ENCODE measurements around the gene HTRA3.

Gene HTRA3

DNA sequence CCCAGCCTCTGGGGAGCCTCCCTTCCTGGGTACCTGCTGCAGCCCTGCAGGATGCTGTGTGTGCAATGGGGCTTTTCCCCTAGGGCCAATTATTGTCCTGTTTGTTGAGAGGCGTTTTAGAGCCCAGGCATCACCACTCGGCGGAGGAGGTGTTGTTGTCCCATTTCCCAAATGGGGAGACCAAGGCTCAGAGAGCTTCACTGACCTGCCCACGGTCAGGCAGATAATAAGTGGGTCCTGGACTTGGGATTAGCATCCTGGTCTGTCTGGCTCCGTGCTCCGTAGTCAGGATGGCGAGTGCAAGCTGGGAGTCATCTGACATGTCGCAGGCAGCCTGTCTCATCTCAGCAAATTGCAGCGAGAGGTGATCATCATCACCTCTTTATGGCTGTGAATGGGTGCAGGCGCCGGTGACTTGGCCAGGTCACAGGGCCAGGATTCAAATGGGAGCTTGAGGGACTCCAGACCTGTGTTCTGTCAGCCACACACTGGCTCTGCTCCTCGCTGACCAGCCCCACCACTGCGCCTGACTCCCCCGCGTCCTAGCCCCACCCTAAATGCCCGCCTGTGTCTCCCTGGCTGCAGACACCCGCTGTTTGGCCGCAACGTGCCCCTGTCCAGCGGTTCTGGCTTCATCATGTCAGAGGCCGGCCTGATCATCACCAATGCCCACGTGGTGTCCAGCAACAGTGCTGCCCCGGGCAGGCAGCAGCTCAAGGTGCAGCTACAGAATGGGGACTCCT lies 16.6 kb downstream of the HTRA3 start:
- H3K36me3 ChIP-seq (ENCODE audit: control insufficient read depth in 2 of 2, insufficient read depth in 1 of 2, low read length in 2 of 2), result no peaks in the 10 kb centered on the region
- no peak overlapping the region for H3K4me3 ChIP-seq (ENCODE audit: low read depth, low read length)
- TF ChIP-seq ZNF707 (tag by site-specific recombination; IDR thresholded peaks at IDR 0.05) (no peak), BCL11A (tag by site-specific recombination; IDR thresholded peaks at IDR 0.05; ENCODE audit: low read depth) (no peak), PRDM1 (tag by site-specific recombination; IDR thresholded peaks at IDR 0.05) (no peak), ZNF426 (tag by site-specific recombination; IDR thresholded peaks at IDR 0.05) (no peak), ZNF280D (tag by site-specific recombination; IDR thresholded peaks at IDR 0.05) (no peak), REPIN1 (tag by site-specific recombination; IDR thresholded peaks at IDR 0.05; ENCODE audit: low read depth) (no peak), ZNF792 (tag by site-specific recombination; IDR thresholded peaks at IDR 0.05) (no peak), ZFP37 (tag by site-specific recombination; IDR thresholded peaks at IDR 0.05) (no peak), ZIC2 (tag by site-specific recombination; IDR thresholded peaks at IDR 0.05) (no peak), ZNF513 (tag by site-specific recombination; IDR thresholded peaks at IDR 0.05) (no peak), ZNF341 (tag by site-specific recombination; IDR thresholded peaks at IDR 0.05; ENCODE audit: low read depth) (no peak), ZSCAN30 (tag by site-specific recombination; IDR thresholded peaks at IDR 0.05) (no peak), KLF8 (tag by site-specific recombination; IDR thresholded peaks at IDR 0.05) (no peak), BCL11B (tag by site-specific recombination; IDR thresholded peaks at IDR 0.05; ENCODE audit: low read depth) (no peak), IKZF3 (tag by site-specific recombination; IDR thresholded peaks at IDR 0.05) (no peak)
- TF ChIP-seq, protein P1, sequence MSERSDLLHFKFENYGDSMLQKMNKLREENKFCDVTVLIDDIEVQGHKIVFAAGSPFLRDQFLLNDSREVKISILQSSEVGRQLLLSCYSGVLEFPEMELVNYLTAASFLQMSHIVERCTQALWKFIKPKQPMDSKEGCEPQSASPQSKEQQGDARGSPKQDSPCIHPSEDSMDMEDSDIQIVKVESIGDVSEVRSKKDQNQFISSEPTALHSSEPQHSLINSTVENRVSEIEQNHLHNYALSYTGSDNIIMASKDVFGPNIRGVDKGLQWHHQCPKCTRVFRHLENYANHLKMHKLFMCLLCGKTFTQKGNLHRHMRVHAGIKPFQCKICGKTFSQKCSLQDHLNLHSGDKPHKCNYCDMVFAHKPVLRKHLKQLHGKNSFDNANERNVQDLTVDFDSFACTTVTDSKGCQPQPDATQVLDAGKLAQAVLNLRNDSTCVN (tag by site-specific recombination; optimal IDR thresholded peaks at IDR 0.05), result no peak
- no peaks in the 10 kb centered on the region for H3K9me3 ChIP-seq (ENCODE audit: control insufficient read depth, insufficient read depth, low read depth, low read length)
- CTCF ChIA-PET, result no interaction called here
- no peaks in the 10 kb centered on the region for H3K4me1 ChIP-seq (ENCODE audit: control insufficient read depth, insufficient read depth, low read length)
- POLR2A ChIA-PET, result no interaction called here
- H3K27ac ChIP-seq (ENCODE audit: extremely low read depth, low read depth, low read length), result no peak overlapping the region

GRCh38 chr4:8286719-8287342 lies 17.3 kb downstream of the HTRA3 start:
- Histone ChIP-seq H3K27ac (ENCODE audit: extremely low read depth, low read depth, low read length) (no peak overlapping the region), H3K9me3 (ENCODE audit: control insufficient read depth, insufficient read depth, low read depth, low read length) (no peaks in the 10 kb centered on the region), H3K4me1 (ENCODE audit: control insufficient read depth, insufficient read depth, low read length) (no peaks in the 10 kb centered on the region), H3K36me3 (ENCODE audit: control insufficient read depth in 2 of 2, insufficient read depth in 1 of 2, low read length in 2 of 2) (no peaks in the 10 kb centered on the region), H3K4me3 (ENCODE audit: low read depth, low read length) (no peak overlapping the region)
- CTCF ChIA-PET, result no interaction called here
- POLR2A ChIA-PET, result no interaction called here
- TF ChIP-seq ZNF114 (tag by site-specific recombination; IDR thresholded peaks at IDR 0.05) (no peak), ZNF521 (tag by site-specific recombination; IDR thresholded peaks at IDR 0.05) (no peak), ZNF777 (tag by site-specific recombination; IDR thresholded peaks at IDR 0.05; ENCODE audit: borderline replicate concordance) (no peak), ZNF354C (tag by site-specific recombination; IDR thresholded peaks at IDR 0.05; ENCODE audit: borderline replicate concordance, low read depth) (no peak), ZNF558 (tag by site-specific recombination; IDR thresholded peaks at IDR 0.05) (no peak), ZNF184 (tag by site-specific recombination; IDR thresholded peaks at IDR 0.05) (no peak), ZNF830 (tag by site-specific recombination; IDR thresholded peaks at IDR 0.05; ENCODE audit: low read depth) (no peak), ZNF548 (tag by site-specific recombination; IDR thresholded peaks at IDR 0.05) (no peak), ZNF76 (tag by site-specific recombination; IDR thresholded peaks at IDR 0.05; ENCODE audit: borderline replicate concordance, low read depth) (no peak), ZNF626 (tag by site-specific recombination; IDR thresholded peaks at IDR 0.05) (no peak), ZNF24 (tag by site-specific recombination; IDR thresholded peaks at IDR 0.05) (no peak), SCRT1 (tag by site-specific recombination; IDR thresholded peaks at IDR 0.05; ENCODE audit: borderline replicate concordance) (no peak)
- TF ChIP-seq, protein P2, sequence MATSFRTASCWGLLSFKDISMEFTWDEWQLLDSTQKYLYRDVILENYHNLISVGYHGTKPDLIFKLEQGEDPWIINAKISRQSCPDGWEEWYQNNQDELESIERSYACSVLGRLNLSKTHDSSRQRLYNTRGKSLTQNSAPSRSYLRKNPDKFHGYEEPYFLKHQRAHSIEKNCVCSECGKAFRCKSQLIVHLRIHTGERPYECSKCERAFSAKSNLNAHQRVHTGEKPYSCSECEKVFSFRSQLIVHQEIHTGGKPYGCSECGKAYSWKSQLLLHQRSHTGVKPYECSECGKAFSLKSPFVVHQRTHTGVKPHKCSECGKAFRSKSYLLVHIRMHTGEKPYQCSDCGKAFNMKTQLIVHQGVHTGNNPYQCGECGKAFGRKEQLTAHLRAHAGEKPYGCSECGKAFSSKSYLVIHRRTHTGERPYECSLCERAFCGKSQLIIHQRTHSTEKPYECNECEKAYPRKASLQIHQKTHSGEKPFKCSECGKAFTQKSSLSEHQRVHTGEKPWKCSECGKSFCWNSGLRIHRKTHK (tag by site-specific recombination; IDR thresholded peaks at IDR 0.05), result no peak

Measured in HEK293 (cell line).